Fibroblast of skin of scalp (primary cell): ENCODE data around the gene IER5L. TPM values are rescaled to one million over a fixed set of nuclear protein-coding genes. Genes with fewer than 3 reads are reported as not detected.

ENCODE experiments used
- DNase-seq: peaks from one replicate; pipeline ENCODE4 v3.0.0-alpha.2; 2013
- polyA plus RNA-seq, 2 experiments: library from polyadenylated mRNA; unstranded; fragments of 120-200 nt; gene quantifications; one replicate each; pipeline ENCODE4 v1.2.1, GENCODE V29; 2013; ENCODE audit not compliant: insufficient read length in 2 of 2

Gene IER5L
- 30.3 TPM for polyA plus RNA-seq (2013, experiment 1 of 2; ENCODE audit: insufficient read length)
- polyA plus RNA-seq (2013, experiment 2 of 2; ENCODE audit: insufficient read length): 32.3 TPM

DNA sequence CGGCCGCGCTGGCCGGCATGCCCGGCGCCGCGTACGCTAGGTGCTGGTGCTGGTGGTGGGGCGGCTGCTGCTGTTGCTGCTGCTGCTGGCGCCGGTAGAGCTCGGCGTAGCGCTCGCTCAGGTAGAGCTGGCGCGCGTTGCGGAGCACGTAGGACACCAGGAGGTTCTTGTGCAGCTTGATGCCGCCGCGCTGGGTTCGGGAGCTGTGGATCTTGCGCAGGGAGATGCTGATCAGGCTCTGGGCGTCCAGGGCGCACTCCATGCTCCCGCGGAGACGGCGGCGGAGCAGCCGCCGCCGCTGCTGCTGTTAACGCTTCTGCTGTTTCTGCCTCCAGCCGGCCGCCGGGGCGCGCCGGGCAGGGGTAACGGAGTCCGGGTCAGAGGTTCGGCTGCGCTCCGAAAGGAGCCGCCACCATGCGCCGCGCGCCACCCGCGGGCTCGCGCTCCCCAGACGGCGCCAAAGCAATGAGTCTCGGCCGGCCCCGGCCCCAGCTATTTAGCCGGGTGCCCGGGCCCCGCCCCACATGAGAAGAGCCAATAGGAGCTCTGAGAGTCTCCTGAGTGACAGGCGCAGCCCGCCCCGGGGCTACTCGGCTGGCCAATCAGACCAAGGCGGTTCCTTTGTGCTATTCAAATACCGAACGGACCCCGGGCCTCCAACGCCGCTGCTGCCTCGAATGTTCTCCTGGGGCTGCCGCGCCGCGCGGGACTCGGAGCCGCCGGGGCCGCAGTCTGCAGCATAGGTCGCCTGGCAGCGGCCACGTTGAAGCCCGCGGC, at the start of gene IER5L:
IER5L (minus strand) TSS at position 471 of the 777 bp plus-strand sequence; CDS start at position 262, 209 bp downstream.
- peak; percentile 97 for DNase-seq

- DNase-seq: no peak
Measured at GRCh38 chr9:129227843-129228189, 49.8 kb upstream of the IER5L start.

GRCh38 chr9:129225815-129226214, 47.8 kb upstream of the IER5L start:
- peak; percentile 94 for DNase-seq

DNA sequence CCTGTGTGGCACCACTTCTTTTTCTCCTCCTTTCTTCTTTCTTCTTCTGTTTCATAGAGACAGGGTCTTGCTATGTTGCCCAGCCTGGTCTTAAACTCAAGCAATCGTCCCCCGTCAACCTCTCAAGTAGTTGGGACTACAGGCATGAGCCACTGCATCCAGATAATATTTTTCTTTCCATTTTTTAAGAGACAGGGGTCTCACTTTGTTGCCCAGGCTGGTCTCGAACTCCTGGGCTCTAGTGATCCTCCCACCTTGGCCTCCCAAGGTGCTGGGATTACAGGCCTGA, 47.4 kb upstream of the IER5L start:
- no peak for DNase-seq

DNA sequence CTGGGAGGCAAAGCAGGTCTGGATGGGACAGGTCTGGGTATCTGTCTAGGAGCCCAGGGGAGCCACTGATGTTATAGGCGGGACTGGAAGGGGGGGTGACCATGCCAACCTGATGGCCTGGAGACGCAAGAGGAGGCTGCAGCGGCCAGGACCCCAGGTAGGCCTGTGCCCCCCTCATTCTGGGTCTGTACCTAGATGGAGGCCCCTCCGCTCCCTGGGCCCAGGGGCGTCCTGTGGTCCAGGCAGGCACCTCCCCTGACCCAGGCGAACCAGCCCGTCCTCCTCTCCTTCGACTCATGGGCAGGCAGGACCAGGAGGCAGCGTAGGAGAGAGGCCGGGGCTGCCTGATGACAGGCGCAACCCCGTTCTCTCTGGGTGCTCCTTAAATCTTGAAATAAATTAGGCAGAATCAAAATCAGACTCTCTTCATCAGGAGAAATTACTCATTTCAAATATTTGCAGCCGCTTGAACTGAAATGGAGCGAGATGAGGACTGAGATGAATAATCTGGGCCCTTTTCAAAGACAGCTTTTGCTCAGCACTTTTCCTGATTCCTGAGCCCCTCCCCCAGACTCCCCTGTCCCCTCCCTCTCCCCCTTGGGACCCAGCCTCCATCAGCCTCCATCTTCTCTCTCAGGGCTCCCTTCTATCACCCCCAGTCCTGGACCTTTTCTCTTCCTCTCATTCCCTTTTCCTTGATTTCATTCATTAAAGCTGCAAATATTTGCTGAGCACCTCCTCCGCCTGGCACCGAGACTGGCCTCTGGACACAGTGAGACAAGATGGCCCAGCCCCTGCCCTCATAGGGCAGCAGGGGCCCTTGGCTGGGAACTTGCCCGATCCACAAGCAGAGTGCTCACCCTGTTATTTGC, 46.8 kb upstream of the IER5L start:
- no peak for DNase-seq

DNA sequence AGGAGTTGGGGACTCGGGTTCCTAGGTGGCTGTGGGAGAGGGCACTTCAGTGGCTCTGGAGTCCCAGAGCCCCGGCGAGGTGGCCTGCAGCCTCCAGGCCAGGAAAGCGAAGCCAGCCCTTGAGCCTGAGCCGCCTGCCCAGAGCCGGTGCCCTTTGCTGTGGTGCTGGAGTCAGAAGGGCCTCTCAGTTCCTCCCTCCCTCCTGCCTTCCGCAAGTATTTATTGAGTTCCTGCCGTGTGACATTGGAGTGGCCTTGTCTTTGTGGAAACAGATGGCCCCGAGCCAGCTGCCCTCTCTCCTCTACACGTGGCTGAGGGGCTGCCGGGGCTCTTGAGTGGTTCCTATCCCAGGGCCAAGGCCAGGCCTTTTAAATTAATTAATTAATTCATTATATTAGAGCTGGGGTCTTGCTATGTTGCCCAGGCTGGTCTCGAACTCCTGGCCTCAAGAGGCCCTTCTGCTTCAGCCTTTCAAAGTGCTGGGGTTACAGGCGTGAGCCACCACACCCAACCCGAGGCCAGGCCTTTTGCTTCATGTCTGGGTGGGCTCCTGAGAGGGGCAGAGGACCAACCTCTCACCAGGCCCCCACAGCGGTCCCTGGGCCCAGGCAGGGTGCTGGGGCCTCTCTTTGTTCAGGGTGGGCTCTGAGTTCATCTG, 45.6 kb upstream of the IER5L start:
- no peak for DNase-seq

GRCh38 chr9:129222819-129223218, 44.8 kb upstream of the IER5L start:
- DNase-seq: no peak

DNA sequence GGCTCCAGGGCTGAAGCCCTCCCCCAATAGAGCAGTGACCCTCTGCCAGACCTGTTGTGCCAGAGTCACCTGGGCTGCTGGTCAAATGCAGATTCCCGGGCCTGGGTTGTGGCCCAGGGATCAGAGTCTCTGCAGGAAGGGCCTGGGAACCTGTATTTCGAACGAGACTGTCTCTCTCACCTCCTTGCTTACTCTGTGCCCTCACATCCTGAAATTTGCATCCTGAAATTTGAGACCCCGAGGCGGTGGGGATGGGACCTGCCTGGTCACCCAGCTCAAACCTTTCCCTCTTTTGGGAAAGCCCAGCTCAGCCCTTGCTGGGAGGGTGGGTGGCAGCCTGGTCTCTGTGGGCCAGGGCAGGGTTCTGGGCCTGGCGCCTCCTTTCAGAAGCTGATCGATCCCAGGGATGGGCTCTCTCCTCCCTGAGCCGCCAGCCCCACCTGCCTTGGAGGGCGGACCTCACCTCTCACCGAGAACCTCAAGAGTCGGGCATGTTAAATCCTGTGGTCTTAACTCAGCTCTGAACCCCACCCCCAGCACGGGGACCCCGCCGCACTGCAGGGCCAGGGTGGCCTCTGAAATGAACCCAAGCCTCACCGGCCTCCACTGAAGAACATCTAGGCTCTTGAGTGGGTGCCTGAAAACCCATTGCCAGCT, 44.0 kb upstream of the IER5L start:
- DNase-seq: no peak

- no peak for DNase-seq
Measured at GRCh38 chr9:129221233-129221632, 43.2 kb upstream of the IER5L start.

DNA sequence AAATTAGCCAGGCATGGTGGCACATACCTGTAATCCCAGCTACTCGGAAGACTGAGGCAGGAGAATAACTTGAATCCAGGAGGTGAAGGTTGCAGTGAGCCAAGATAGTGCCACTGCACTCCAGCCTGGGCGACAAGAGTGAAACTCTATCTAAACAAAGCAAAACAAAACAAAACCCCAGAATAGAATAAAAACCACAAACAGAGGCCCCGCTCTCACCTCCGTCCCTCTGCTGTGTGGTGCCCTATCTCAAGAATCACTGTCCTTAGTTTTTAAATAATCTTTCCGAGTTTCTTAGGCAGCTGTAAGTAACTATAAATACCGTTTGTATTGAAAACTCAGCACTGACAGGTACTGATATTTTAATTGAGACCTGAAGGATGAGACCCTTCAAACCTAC, 42.7 kb upstream of the IER5L start:
- no peak for DNase-seq

DNA sequence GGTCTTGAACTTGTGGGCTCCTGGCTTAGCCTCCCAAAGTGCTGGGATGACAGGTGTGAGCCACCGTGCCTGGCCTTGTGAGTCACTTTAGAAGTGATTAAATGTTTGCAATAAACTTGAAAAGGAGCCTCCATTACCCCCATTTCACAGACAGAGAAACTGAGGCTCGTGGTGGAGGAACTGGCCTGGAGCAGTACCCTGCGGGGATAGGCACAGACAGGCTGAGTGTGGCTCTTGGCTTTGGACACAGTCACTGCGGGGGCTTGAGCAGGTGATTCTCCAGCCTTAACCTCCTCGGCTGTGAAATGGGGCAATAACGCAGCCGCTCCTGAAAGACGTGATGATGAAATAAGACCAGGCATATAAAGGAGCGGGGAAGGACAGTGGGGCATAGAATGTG, 40.9 kb upstream of the IER5L start:
- no peak for DNase-seq

DNA sequence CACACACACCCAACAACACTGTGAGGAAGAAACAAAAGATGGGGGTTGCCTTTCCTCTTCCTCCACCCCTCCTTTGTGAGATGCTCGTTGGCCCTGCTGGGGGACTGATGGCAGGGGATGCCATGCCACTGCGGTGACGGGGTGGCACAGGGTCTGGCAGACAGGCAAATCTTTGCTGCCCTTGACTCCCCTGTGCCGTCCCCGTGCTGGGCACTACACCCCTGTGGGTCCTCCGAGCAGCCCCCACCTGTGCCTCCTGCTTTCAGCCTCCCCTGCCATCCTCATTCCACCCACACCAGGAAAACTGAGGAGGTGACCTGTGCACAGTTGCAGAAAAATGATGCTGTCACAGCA, 40.2 kb upstream of the IER5L start:
- no peak for DNase-seq

DNA sequence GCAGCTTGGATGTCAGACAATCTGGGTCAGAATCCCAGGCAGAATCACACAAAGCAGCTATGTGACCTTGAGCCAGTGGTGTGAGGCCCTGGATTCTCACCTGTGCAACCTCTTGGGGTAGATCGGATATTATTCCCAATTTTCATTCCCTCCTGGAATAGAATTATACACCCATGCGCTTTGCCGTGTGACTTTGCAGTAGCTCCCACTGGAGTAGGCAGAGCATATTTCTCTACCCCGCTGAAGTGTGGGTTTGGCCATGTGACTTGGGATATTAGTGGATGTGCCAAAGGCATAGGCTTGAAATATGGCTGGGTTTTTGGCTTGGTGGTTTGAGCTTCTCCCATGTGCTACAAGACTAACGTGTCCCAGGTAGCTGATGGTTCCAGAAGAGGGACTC, 35.5 kb upstream of the IER5L start:
- no peak for DNase-seq

GRCh38 chr9:129211686-129212085, 33.6 kb upstream of the IER5L start:
- DNase-seq: no peak

GRCh38 chr9:129210125-129210524, 32.1 kb upstream of the IER5L start:
- no peak for DNase-seq

DNA sequence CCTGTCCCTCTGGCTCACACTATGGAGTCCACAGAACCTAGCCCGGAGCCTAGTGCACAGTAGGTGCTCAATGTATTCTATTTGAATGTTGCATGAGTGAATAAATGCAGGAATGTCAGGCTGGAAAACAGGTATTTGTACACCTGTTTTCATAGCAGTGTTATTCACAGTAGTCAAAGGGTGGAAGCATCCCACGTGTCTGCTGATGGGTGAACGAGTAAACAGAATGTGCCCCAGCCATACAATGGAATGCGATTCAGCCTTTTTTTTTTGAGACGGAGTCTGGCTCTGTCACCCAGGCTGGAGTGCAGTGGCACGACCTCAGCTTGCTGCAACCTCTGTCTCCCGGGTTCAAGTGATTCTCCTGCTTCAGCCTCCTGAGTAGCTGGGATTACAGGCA, 31.5 kb upstream of the IER5L start:
- DNase-seq: no peak

DNA sequence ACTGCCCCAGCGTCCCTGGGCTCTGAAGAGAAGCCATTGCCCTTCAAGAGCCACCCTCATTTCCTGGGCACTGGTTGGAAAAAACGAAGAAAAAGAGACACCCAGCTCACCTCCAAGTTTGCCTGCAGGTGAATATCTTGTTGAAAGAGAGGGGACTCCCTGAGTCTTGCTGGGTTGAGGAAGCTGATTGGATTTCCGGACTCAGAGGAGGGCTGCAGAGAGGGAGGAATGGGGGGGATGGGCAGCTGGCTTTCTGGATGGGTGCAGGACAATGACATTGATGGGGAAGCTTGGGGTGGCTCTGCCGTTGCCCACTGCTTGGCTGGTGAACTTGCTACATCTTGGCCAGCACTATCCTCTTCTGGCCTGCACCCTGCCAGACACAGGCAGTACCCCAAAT, 31.0 kb upstream of the IER5L start:
- no peak for DNase-seq

DNA sequence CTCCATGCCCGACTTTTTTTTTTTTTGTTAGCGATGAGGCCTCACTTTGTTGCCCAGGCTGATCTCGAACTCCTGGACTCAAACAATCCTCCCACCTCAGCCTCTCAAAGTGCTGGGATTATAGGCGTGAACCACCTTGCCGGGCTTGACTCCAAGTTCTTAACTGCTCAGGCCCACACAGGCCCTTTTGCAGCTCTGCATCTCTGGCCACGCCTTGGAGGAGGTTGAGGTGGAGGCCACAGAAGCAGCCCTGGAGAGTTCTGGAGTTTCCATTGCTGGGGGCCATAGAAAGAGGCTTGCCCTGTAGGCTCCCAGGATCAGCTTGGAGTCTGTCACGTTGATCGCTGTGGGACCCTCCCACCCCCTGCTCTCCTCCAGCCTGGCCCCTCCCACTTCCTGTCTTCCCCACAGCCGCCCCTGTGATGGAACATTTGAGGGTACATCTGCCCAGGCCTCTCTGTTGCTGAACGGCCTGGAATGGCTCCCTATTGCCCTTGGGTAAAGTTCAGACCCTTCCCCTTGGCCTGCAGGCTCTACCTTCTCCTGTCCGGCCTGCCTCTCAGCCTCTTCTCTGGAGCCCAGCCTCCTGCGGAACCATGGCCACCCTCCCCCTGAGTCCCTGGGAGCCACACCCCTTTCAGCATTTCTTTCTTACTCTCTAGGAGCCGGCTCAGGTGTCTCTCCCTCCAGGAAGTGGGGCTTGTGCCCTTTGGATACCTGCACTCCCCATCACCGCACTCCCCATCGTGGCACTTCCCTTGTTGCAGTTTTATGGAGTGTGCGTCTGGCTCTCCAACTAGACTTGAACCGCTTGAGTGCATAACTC, 30.4 kb upstream of the IER5L start:
- no peak for DNase-seq

- DNase-seq: no peak
Measured at GRCh38 chr9:129206905-129207304, 28.8 kb upstream of the IER5L start.

DNA sequence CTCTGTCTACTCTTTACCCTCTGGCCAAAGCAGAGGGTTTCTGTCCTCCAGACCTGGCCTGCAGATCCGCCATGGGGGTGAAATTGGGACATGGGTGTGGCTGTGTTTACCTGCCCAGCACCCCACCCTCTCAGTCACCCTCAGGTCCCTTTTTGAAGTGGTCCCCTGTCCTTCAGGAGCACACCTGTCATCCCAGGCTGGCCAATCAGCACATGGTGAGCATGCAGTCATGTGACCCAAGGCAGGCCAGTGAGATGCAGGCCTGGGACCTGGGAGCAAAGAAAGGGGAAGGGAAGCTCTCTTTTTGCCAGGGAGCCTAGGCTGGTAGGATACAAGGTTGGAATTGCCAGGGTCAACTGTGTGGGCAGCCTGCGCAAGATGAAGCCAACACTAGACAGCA, 28.3 kb upstream of the IER5L start:
- no peak for DNase-seq

DNA sequence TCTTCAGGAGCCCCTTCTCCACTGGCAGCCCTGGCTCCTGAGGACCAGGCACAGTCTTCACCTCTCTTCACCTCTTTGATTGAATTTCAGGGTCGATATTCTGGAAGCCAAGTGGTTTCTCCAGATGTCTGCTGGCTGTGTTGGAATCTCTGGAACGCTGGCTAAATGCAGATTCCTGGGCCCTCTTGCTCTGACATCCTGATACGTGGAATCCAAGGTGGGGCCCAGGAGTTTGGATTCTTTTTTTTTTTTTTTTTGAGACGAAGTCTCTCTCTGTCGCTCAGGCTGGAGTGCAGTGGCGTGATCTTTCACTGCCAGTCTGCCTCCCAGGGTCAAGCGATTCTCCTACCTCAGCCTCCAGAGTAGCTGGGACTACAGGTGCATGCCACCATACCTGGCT, 26.8 kb upstream of the IER5L start:
- peak; percentile 28 for DNase-seq

DNA sequence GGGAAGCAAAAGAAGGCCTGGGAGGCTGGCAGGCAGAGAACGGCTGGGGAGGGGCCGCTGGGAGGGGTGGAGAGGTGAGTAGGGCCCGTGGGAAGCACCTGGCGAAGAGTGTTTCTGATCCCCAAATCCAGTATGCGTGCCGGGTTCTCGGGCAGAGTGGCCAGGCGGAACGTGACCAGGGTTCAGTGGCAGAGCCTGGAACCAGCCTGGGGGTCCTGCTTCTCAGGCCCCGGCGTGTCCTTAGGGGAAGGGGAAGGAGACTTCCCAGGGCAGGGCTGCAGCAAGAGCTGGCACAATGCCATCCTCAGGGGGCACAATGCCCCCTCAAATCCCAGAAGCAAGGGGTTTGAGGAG, 25.5 kb upstream of the IER5L start:
- DNase-seq: no peak
